Fibroblast of villous mesenchyme (primary cell): ENCODE results near the gene CAMK2D. TPM values are rescaled to one million over a fixed set of nuclear protein-coding genes. Genes with fewer than 3 reads are reported as not detected.
A peak's percentile ranks its signal among the peaks of the same experiment; 100 is the strongest.

Source experiments
- DNase-seq: peaks from one replicate; pipeline ENCODE4 v3.0.0-alpha.2; 2010; ENCODE audit warnings: low read depth
- H3K4me3 ChIP-seq: 2 replicates; pipeline ENCODE4 v1.5.1; 2011; ENCODE audit warnings: low read depth, mild to moderate bottlenecking, low read length
- CTCF ChIP-seq: IDR thresholded peaks from 2 replicates; pipeline ENCODE4 v1.5.1; 2012; ENCODE audit warnings: low read depth, mild to moderate bottlenecking, low read length; ENCODE audit not compliant: insufficient read depth
- total RNA-seq: library from RNA; depleted of rRNA; stranded (reverse); fragments of >200 nt; gene quantifications from 2 replicates; pipeline ENCODE4 v1.2.3, GENCODE V29; 2012

Gene CAMK2D
- total RNA-seq, 1 donor: 161 TPM

DNA sequence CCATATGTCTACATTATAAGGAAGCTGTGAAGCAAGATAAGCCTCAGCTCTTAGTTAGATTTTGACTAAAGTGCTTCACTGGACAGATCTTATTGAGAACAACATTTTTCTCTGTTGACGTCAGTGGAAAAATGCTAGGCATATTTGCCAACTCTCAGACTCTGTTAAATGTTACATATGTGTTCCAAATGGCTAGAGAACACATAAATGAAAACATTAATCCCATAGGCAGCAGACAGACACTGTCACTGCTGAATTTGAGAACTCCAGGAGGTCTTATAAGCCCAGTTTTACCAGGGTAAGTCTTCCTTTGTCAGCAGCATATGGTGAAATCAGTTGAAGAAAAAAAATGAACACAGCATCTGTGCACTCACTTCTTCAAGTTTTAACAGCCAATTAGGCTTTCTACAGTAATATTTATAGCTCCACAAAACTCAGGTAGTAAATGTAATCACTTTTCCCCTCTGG lies 186.9 kb downstream of the CAMK2D start:
- DNase-seq: peak; percentile 90
- no peak overlapping the region for H3K4me3 ChIP-seq
- no peak for TF ChIP-seq CTCF

DNA sequence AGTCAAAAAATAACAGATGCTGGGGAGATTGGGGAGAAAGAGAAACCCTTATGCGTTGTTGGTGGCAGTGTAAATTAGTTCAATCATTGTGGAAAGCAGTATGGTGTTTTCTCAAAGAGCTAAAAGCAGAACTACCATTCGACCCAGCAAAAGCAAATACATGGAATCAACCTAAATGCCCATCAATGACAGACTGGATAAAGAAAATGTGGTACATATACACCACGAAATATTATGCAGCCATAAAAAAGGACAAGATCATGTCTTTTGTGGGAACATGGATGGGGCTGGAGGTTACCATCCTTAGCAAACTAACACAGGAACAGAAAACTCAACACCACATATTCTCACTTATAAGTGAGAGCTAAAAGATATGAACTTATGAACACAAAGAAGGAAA lies 188.9 kb downstream of the CAMK2D start:
- TF ChIP-seq CTCF: no peak
- DNase-seq: no peak
- no peak overlapping the region for H3K4me3 ChIP-seq

GRCh38 chr4:113566015-113566795 lies 195.3 kb downstream of the CAMK2D start:
- no peak overlapping the region for H3K4me3 ChIP-seq
- TF ChIP-seq CTCF: no peak
- no peak for DNase-seq

GRCh38 chr4:113565702-113566012 lies 195.9 kb downstream of the CAMK2D start:
- no peak overlapping the region for H3K4me3 ChIP-seq
- no peak for TF ChIP-seq CTCF
- DNase-seq: no peak

DNA sequence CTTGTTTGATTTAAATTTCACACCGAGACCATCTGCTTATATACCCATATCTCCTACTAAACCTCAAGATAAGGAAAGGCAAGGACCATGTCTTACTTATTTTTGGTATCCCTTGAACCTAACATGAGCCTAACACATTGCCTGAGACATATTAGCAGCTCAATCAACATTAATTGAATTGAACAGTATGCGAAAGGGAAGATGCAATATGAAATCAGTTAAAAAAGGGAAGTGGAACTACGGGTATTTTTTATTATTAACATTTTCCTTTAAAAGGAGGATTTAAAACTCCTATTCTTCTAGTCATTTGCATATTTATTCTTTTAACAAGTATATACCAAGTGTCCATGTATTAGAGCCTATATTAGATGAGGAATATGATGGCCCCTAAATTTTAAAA lies 197.0 kb downstream of the CAMK2D start:
- TF ChIP-seq CTCF: no peak
- H3K4me3 ChIP-seq: no peak overlapping the region
- no peak for DNase-seq

- no peak for DNase-seq
- TF ChIP-seq CTCF: no peak
- no peak overlapping the region for H3K4me3 ChIP-seq
Measured at GRCh38 chr4:113563691-113564378, 197.7 kb downstream of the CAMK2D start.

DNA sequence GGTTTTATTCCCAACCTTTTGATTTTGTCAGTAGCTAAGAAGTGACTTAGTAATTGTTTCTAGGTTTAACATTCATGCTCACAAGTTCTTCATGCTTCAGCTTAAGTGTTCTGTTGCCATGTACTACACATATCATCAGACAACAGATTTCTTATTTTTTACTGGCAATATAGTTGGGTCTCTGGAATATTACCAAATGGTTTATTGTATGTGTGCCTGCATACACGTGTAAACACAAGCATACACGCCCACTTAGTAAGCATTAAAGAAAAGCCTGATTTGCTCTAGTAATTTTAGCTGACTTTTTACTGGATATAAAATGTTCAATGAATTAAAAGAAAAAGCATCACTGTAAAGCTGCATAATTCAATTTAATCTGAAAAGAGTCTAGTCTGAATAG lies 199.8 kb downstream of the CAMK2D start:
- DNase-seq: no peak
- TF ChIP-seq CTCF: no peak
- H3K4me3 ChIP-seq: no peak overlapping the region
